ENCODE data around the gene MPDU1. TPM values are rescaled to one million over a fixed set of nuclear protein-coding genes. Genes with fewer than 3 reads are reported as not detected.

Gene MPDU1
- total RNA-seq, 1 experiment from 2014 or later = 57.0 TPM

- TF ChIP-seq PREB (CRISPR knock-in tag; IDR thresholded peaks at IDR 0.05; ENCODE audit: borderline replicate concordance) (no peak), EMX1 (CRISPR knock-in tag; IDR thresholded peaks at IDR 0.05) (no peak), SOX15 (CRISPR knock-in tag; IDR thresholded peaks at IDR 0.05) (no peak), ZNF121 (CRISPR knock-in tag; IDR thresholded peaks at IDR 0.05) (no peak), MAX (CRISPR knock-in tag; IDR thresholded peaks at IDR 0.05) (no peak), ZNF138 (CRISPR knock-in tag; conservative IDR thresholded peaks at IDR 0.05) (no peak), ESRRA (CRISPR knock-in tag; IDR thresholded peaks at IDR 0.05; ENCODE audit: borderline replicate concordance) (no peak), IRF1 (CRISPR knock-in tag; IDR thresholded peaks at IDR 0.05) (no peak)
- Mint-ChIP-seq H3K36me3 (no peaks in the 10 kb centered on the region), H3K9me3 (no peaks in the 10 kb centered on the region), H3K4me3 (no peak overlapping the region), H3K4me1 (peaks cover 9% of the 10 kb centered on the region), H3K27ac (no peak overlapping the region), H3K27me3 (ENCODE audit: low read depth) (peaks cover 10% of the 10 kb centered on the region)
- DNase-seq (ENCODE audit: low spot score) (no peak), ATAC-seq (no peak)
- ChIA-PET POLR2A (interaction anchor here (1.0 to 1.5 kb wide), 3 partner anchors 10 to 201 kb away, joined by 3 to 6 read pairs (median 3); partner anchors contain the start of genes TP53 and WRAP53), CTCF (interaction anchor here (1.0 to 2.0 kb wide), 4 partner anchors 8 to 35 kb away, joined by 3 to 19 read pairs (median 5); partner anchors contain the start of gene TNFSF13)
Measured at GRCh38 chr17:7550344-7550743, 33.3 kb upstream of the MPDU1 start.

GRCh38 chr17:7551396-7551795 lies 32.3 kb upstream of the MPDU1 start:
- no peak for DNase-seq (ENCODE audit: low spot score)
- Mint-ChIP-seq H3K4me3 (no peak overlapping the region), H3K4me1 (peaks cover 14% of the 10 kb centered on the region), H3K27ac (no peak overlapping the region; the same call in 1 of the 2 replicates), H3K36me3 (no peaks in the 10 kb centered on the region), H3K9me3 (no peaks in the 10 kb centered on the region), H3K27me3 (ENCODE audit: low read depth) (peaks cover 10% of the 10 kb centered on the region)
- TF ChIP-seq AFF4 (CRISPR knock-in tag; IDR thresholded peaks at IDR 0.05; ENCODE audit: borderline replicate concordance) (no peak), ZNF263 (CRISPR knock-in tag; IDR thresholded peaks at IDR 0.05; ENCODE audit: low read depth) (no peak), RORB (CRISPR knock-in tag; IDR thresholded peaks at IDR 0.05) (no peak), ESRRA (CRISPR knock-in tag; IDR thresholded peaks at IDR 0.05; ENCODE audit: borderline replicate concordance) (no peak), PRDM15 (CRISPR knock-in tag; IDR thresholded peaks at IDR 0.05) (no peak), TP53 (CRISPR knock-in tag; IDR thresholded peaks at IDR 0.05) (no peak), GRHL2 (CRISPR knock-in tag; IDR thresholded peaks at IDR 0.05; ENCODE audit: insufficient replicate concordance, severe bottlenecking) (no peak), NR2C2 (CRISPR knock-in tag; IDR thresholded peaks at IDR 0.05) (no peak), TCF7 (CRISPR knock-in tag; IDR thresholded peaks at IDR 0.05; ENCODE audit: low read depth) (no peak)
- ChIA-PET POLR2A (no interaction called here), CTCF (interaction anchor here (0.7 to 1.7 kb wide), 2 partner anchors 9 to 309 kb away, joined by 3 to 13 read pairs; no protein-coding TSS in a partner anchor)
- no peak for ATAC-seq
